Measurements from ENCODE around the gene C14orf132.
"Not testable (repeated sequence)": the region's sequence is repeated elsewhere in the genome, so short reads cannot be mapped to it uniquely, and the experiment has no call there.

C14orf132 gene

GRCh38 chr14:96038920-96039632 is at the start of gene C14orf132:
C14orf132 (plus strand) TSS chr14:96039362; CDS start chr14:96039501, 139 bp downstream.
- DNase-seq: peak; percentile 38

- no peak for DNase-seq
Measured at GRCh38 chr14:95993768-95994592, 45.2 kb upstream of the C14orf132 start.

GRCh38 chr14:95994593-95994928 is 44.6 kb upstream of the C14orf132 start:
- no peak for DNase-seq

- no peak for DNase-seq
Measured at GRCh38 chr14:95998656-95999055, 40.5 kb upstream of the C14orf132 start.

- no peak for DNase-seq
Measured at GRCh38 chr14:96001866-96002497, 37.2 kb upstream of the C14orf132 start.

GRCh38 chr14:96002498-96002884 is 36.7 kb upstream of the C14orf132 start:
- no peak for DNase-seq

- DNase-seq: no peak
Measured at GRCh38 chr14:96011131-96011530, 28.0 kb upstream of the C14orf132 start.

- DNase-seq: no peak
Measured at GRCh38 chr14:96011607-96012006, 27.6 kb upstream of the C14orf132 start.

GRCh38 chr14:96012757-96013156 is 26.4 kb upstream of the C14orf132 start:
- not testable (repeated sequence) for DNase-seq

GRCh38 chr14:96014176-96014575 is 25.0 kb upstream of the C14orf132 start:
- no peak for DNase-seq

- DNase-seq: no peak
Measured at GRCh38 chr14:96016501-96017160, 22.5 kb upstream of the C14orf132 start.

- no peak for DNase-seq
Measured at GRCh38 chr14:96017882-96018281, 21.3 kb upstream of the C14orf132 start.

- DNase-seq: no peak
Measured at GRCh38 chr14:96027431-96028355, 11.5 kb upstream of the C14orf132 start.

GRCh38 chr14:96029089-96029645 is 10.0 kb upstream of the C14orf132 start:
- DNase-seq: no peak

- DNase-seq: no peak
Measured at GRCh38 chr14:96030108-96030760, 8.9 kb upstream of the C14orf132 start.

GRCh38 chr14:96031691-96032090 is 7.5 kb upstream of the C14orf132 start:
- no peak for DNase-seq

- no peak for DNase-seq
Measured at GRCh38 chr14:96035456-96035855, 3.7 kb upstream of the C14orf132 start.

- DNase-seq: peak; percentile 81
Measured at GRCh38 chr14:96037891-96038557, 1.1 kb upstream of the C14orf132 start.

GRCh38 chr14:96038558-96038919 is 623 bp upstream of the C14orf132 start:
- no peak for DNase-seq

- DNase-seq: no peak
Measured at GRCh38 chr14:96039633-96040311, 610 bp downstream of the C14orf132 start.

Data from NCI-H226 (cell line).